HG02610 (cell line): ENCODE data around the gene ABO.
"Not testable (repeated sequence)": the region's sequence is repeated elsewhere in the genome, so short reads cannot be mapped to it uniquely, and the experiment has no call there.

ENCODE experiments used
- ATAC-seq: cut with Tn5 transposase; IDR thresholded peaks from one replicate; pipeline ENCODE4 v1.9.1; 2021; ENCODE audit warnings: mild to moderate bottlenecking, moderate library complexity; ENCODE audit not compliant: unreplicated experiment

Gene ABO

DNA sequence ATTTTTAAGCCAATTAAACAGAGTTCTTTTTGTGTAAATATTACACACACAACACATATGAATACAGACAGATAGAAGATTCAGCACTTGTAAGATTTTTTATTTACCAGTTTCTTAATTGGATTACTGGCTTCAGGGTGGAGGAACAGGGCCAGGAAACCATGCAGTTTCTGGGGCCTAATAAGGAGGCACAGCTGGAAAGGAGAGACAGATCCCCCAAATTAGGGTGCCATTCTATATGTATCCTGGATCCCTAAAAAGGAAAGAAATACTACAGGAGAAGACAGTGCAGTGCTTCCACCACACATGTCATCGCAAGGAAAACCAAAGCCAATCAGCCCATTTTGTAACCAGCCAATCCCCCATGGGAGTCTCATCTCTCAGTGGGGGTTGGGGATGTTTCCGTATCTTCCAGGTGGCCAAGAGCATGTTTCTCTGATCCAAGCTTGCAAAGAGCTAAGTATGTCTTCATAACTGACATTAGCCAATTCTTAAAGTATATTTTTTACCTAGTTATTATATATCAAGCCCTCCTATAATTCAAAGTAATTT lies 15.8 kb upstream of the ABO start:
- ATAC-seq, result no peak

DNA sequence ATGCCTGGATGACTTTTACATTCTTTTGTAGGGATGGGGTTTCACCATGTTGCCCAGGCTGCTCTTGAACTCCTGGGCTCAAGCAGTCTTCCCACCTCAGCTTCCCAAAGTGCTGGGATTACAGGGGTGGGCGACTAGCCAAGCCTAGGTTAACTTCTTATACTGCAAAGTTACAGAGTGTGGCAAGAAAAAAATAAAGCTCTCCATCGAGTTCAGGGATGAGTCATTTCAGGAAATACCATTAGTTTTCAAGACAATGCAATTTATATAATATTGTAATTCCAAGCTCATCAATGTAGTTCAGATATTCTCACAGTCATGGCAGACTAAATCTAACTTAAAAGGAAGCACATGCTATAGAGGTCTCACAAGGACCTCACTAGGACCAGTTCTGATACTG lies 11.5 kb upstream of the ABO start:
- ATAC-seq, result no peak

DNA sequence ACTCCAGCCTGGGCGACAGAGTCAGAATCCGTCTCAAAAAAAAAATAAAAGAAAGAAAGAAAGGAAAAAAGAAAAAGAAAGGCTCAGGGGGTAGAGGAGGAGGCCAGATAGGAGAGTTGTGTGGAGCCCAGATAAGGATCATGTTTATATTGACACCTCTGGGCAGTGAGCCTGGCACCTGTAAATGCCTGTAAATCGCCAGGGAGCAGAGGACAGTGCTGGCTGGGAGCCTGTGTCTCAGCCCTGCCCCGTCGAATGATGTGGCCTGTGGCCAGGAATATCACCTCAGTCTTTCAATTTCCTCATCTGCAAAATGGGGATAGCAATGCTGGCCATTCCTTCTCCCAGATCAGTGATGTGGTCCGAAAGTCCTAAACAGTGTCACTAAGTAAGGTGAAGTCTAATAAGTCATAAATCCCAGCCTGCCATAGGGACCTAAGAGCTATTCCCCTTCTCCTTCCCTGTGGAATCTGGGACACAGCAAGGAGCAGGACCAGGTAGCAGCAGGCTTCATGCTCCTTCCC lies 10.3 kb upstream of the ABO start:
- no peak for ATAC-seq

DNA sequence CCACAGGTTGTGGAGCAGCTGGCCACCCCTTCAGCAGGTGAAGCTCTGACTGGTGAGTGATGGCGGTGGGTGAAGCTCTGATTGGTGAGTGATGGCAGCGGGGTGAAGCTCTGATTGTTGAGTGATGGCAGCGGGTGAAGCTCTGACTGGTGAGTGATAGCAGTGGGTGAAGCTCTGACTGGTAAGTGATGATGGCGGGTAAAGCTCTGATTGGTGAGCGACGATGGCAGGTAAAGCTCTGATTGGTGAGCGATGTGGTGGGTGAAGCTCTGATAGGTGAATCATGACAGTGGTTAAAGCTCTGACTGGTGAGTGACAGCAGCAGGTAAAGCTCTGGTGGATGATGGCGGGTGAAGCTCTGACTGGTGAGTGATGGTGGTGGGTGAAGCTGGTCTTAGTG lies 9.4 kb upstream of the ABO start:
- ATAC-seq, result no peak

DNA sequence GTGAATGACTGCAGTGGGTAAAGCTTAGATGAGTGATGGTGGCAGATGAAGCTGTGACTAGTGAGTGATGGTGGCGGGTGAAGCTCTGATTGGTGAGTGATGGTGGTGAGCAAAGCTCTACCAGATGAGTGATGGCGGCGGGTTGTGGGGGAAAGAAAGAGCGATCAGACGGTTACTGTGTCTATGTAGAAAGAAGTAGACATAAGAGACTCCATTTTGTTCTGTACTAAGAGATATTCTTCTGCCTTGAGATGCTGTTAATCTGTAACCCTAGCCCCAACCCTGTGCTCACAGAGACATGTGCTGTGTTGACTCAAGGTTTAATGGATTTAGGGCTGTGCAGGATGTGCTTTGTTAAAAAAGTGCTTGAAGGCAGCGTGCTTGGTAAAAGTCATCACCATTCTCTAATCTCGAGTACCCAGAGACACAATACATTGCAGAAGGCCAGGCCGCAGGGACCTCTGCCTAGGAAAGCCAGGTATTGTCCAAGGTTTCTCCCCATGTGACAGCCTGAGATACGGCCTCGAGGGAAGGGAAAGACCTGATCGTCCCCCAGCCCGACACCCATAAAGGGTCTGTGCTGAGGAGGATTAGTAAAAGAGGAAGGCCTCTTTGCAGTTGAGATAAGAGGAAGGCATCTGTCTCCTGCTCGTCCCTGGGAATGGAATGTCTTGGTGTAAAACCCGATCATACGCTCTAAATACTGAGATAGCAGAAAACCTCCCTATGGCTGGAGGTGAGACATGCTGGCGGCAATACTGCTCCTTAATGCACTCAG lies 8.4 kb upstream of the ABO start:
- ATAC-seq, result not testable (repeated sequence)

DNA sequence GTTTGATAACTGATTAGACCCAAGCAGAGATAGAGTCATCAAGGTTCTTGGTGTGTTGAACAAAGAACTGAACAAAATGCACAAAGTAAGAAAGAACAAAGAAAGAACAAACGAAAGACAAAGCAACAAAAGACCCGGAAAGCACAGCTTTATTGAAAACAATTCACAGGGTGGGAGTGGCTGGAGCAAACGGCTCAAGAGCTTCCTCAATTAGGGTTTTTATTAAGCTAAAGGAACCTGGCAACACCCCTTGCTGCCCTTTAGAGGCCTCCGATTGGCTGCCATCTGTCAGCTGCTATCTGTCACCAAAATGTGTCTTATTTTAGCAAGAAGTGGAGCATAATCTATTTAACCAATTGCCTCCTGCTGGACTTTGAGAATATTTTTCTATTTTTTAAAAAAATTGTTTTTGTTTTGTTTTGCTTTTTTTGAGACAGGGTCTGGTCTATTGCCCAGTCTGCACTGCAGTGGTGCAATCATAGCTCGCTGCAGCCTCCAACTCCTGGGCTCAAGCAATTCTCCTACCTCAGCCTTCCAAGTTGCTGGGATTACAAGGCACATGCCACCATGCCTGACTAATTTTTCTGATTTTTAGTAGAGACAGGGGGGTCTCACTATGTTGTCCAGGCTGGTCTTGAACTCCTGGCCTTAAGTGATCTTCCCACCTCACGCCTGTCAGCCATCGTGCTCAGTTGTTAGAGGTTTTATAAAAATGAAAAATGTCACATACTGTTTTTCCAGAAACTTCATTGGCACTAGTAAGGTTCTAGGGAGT lies 7.7 kb upstream of the ABO start:
- no peak for ATAC-seq

DNA sequence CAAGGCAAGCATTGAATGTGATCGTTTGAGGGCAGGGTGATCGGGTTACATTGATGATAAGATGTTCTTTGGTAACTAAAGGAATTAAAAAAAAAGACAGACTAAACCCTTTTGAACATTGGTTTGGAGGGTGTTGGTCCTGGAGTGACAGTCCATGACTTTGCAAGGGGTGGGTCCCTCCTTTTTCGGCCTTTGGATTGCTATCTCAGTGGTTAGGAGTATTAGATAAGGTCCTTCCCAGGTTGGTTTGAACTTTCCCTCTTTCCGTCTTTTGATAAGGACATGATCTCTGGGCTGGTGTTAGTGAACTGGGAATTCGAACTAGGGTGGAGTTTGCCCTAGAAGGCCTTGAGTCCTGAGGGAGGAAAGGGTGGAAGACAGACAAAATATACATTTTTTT lies 5.4 kb upstream of the ABO start:
- ATAC-seq, result no peak

DNA sequence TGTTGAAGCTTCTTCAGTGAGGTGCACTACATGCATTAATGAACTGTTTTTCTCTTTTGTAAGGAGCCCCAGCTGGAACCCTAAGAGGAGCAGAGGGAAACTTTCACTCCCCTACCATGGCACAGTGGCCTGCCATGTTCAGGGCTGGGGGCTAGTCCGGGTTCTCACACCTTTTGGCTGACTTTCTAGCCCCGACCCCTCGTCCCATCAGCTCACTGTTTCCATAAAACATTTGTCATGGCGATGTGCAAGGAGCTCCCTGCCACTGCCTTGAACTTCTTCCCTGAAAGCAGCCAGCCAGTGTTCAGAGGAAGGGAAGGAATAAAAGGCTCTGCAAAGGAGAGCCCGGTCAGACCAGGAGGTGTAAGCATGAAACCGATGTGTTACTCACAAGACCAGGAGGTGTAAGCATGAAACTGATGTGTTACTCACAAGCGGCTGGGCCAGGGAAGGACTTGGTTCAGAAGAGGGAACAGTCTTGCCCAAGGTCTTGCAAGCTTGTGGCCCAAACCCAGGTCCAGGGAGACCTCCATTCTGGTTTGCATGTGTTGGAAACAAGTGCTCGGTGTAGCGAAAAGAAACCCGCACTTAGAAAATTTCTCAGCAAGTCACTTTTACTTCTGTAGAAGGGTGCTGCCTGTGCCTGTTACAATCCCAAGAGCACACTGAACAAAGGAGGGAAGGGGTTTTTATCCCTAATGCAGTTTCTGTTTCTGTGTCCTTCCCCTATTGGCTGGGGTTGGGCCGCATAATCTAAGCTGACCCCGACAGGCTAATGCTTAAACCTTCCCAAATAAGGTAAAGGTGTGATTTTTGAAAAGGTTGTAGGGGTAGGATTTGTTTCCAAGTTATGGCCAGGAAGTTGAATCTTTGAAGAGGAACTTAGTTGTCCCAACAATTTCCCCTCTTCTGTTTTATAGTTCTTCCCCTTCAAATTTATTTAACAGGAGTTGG lies 3.4 kb upstream of the ABO start:
- no peak for ATAC-seq

DNA sequence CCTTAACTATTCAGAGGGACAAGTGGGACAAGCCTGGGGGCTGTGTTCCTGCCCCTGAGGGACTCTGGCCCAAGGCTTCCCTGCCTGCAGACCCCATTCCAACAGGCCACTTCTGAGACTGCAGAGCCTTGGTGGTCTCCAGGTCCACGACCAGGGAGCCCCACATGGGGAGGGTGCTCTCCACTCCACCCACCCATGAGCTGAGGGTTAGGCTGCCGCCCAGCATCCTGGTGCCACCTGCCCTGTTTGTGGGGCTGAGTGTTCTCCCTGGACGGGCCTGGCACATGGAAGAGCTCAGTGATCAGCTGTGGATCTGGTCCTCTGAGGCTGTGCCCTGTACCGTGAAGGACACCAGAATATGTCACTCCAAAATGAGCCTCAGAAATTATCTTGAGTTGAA lies 2.5 kb upstream of the ABO start:
- ATAC-seq, result no peak

DNA sequence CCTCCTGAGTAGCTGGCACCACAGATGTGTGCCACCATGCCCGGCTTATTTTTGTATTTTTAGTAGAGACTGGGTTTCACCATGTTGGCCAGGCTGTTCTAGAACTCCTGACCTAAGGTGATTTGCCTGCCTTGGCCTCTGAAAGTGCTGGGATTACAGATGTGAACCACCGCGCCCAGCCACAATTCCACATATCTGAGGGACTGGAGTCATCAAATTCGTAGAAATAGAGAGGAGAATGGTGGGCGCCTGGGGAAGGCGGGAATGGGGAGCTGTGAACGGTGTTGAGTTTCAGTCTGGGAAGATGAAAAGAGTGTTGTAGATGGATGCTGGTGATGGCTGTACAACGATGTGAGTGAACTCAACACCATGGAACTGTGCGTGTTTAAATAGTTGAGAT lies 1.9 kb upstream of the ABO start:
- no peak for ATAC-seq

DNA sequence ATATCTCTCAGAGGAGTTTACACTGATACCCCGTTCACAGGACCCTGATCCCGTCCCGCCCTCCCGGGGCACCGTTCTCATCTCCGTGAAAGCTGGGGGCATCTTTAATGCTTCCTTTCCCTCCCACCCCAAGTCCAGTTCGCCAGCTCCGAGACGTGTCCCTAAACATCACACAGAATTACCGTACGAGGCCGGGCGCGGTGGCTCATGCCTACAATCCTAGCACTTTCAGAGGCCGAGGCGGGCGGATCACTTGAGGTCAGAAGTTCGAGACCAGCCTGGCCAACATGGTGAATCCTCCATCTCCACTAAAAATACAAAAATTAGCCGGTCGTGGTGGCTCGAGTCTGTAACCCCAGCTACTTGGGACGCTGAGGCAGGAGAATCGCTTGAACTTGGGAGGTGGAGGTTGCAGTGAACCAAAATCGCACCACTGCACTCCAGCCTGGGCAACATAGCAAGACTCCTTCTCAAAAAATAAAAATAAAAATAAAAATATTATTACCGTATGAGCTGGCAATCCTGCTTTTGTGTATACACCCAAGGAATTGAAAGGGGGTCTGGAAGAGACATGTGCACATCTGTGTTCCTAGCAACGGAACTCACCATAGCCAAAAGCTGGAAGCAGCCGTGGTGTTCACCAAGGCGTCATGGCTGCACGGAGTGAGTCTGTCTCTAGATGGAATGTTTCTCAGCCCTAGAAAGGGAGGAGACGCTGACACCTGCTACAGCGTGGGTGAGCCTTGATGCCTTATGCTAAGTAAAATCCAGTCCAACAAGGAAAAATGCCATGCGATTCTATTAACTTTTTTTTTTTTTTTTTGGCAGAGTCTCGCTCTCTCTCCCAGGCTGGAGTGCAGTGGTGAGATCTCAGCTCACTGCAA lies 1.2 kb upstream of the ABO start:
- no peak for ATAC-seq

DNA sequence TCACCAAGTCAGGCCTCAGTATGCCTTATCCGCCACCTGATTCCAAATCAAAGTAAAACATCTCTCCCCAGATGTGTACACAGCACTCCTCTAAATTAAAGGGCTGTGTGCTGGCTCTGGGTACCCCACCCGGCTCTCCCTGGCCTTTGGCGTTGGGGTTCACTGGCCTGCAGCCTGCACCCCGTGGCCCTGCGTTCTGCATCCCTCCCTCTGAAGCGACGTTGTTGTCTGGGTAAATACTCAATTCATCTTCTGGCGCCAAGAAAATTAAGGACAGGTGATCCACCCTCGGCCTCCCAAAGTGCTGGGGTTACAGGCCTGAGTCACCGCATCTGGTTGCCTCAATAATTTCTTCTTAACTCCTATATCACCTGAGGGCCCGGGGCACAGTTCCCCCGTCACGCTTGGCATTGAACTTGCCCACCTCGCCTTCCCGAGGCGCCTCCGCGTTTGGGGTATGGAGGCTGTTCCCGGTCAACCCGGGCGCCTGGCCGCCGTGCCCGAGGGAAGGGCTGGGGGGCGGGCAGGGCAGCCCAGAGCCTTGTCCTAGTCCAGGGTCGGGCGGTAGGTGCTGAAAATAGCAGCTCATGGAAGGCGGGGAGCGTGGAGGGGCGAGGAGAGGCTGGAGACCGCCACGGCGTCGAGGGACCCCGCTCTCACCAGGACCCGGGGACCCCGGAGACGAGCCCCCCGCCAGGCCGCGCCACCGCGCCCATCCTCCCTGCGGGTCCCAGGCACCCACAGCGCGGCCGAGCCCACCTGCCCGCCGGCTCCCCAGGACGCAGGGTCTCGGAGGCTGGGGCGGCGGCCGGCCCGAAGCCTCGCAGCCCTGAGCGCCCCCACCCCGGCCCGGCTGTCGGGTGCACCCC lies 531 bp downstream of the ABO start:
- no peak for ATAC-seq

DNA sequence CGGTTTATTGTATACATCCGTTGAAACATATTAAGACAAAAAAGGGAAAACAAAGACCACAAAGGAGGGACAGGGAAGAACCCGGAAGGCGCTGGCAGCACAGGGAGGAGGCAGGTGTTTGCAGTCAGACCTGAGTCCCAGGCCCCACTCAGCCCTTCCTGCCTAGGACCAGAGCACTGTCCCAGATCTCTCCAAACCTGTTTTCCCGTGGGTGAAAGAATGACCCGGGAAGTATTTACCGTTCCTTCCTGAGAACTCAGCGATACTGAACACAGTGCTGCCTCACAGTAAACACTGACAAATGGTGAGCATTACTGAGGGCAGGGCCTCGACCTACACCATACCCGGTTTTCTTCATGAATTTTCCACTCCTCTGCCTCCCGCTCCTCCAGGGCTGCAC lies 1.2 kb downstream of the ABO start:
- ATAC-seq, result no peak

DNA sequence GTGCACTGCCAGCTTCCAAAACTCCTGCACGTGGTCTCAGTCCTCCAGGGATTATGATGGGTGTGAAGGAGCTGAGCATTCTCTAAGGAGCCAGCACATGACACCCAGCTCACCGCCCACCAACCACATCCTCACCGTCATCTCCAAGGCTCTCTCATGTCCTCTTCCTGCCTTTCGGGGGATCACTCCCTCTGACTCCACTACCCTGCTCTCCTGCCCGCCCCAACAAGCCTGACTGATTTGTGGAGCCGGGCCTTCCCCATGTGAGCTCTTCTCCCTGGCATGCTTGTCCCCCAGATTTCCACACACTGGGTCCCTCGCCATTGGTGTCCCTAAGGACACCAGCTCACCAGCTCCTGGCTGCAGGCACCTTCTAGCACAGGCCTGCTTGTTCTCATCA lies 1.9 kb downstream of the ABO start:
- ATAC-seq, result no peak

DNA sequence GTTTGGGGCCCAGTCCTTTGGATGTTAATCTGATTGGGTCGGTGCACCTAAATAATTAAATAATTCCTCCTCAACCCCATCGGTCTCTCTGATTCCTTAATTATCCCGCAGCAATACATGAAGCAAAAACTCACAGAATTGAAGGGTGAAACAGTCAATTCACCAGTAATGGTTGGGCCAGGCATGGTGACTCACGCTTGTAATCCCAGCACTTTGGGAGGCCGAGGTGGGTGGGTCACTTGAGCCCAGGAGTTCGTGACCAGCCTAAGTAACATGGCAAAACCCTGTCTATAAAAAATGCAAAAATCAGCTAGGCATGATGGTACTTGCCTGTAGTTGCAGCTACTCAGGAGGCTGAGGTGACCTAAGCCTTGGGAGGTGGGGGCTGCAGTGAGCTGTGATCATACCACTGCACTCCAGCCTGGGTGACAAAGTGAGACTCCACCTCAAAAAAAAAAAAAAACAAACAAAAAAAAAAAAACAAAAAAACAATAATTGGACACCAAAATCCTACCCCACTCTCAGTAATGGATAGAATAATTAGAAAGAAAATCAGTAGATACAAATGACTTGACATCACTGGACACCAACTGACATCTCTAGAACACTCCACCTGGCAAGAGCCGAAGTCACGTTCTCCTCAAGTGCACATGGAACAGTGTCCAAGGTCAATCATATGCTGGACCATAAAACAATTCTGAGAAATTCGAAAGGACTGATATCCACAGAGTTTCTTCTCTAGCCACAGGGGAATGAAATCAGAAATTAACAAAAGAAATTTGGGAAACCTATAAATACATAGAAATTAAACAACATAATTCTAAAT lies 5.3 kb downstream of the ABO start:
- no peak for ATAC-seq

DNA sequence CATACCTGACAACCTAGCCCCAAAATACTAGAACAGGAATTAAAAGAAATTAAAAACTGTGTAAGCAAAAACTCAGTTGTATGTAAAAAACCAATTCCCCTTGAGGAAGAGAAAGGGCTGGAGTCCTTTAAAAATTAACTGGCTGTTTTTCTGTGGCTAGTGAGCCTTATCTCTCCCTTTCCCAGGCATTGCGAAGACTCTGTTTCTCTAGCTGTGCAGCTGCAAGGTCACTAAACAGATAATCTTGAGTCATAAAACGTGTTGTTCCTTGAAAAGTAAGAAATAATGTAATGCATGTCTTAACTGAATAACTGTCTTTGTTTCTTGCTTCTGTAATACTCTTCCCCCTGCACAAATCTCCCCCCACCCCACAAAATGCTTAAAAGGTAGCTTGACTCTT lies 5.9 kb downstream of the ABO start:
- not testable (repeated sequence) for ATAC-seq

DNA sequence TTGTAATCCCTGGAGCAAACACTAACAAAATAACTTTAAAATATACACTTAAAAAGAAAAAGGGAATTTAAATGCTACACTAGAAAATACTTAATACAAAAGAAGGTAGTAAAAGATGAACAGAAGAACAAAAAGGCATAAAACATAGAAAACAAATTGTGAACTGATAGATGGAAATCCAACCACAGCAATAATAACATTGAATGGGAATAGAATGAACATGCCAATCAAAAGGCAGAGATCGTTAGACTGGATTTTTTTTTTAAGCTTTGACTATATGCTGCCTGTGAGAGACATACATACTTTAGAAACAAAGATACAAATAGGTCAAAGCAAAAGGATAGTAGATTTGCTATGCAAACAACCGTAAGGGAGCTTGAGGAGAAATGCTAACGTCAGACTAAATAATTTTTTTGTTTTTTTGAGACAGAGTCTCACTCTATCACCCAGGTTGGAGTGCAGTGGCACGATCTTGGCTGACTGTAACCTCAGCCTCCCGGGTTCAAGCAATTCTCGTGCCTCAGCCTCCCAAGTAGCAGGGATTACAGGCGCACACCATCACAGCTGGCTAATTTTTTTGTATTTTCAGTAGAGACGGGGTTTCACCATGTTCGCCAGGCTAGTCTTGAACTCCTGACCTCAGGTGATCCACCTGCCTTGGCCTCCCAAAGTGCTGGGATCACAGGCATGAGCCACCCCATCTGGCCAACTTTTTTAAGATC lies 6.5 kb downstream of the ABO start:
- no peak for ATAC-seq
